ENCODE data around the gene SIK3.

GRCh38 chr11:116981266-116981885 is 116.9 kb downstream of the SIK3 start:
- TF ChIP-seq JUN (IDR thresholded peaks at IDR 0.05; ENCODE audit: borderline replicate concordance, insufficient read depth, insufficient read length, low read depth) = no peak
- TF ChIP-seq CTCF (IDR thresholded peaks at IDR 0.05; ENCODE audit: extremely low read depth in 1 of 2, insufficient read depth in 1 of 2, low read depth in 1 of 2, low read length in 2 of 2) = no peak
- TF ChIP-seq MAX (IDR thresholded peaks at IDR 0.05; ENCODE audit: insufficient read depth, insufficient read length) = no peak
- TF ChIP-seq MYC (IDR thresholded peaks at IDR 0.05; ENCODE audit: low read depth, low read length) = no peak
- TF ChIP-seq POLR2A (IDR thresholded peaks at IDR 0.05; ENCODE audit: low read depth, low read length) = no peak
- TF ChIP-seq EZH2 (IDR thresholded peaks at IDR 0.05; ENCODE audit: borderline replicate concordance, low read depth, low read length, severe bottlenecking) = no peak
- no peak for TF ChIP-seq POLR2AphosphoS5 (IDR thresholded peaks at IDR 0.05; ENCODE audit: insufficient read depth, low read depth, low read length)
- no peak for TF ChIP-seq GATA2 (IDR thresholded peaks at IDR 0.05; ENCODE audit: insufficient read depth, insufficient read length, low read depth, low read length)

All from endothelial cell of umbilical vein (primary cell).